PC-9 (cell line): ENCODE results near the gene ARHGAP44. TPM values are rescaled to one million over a fixed set of nuclear protein-coding genes. Genes with fewer than 3 reads are reported as not detected.

Experiments used
- BruUV-seq: library from RNA; stranded (reverse); fragments of 400-500 nt; replicated peaks from 2 replicates; lab custom pipeline; 2021; lab: Mats Ljungman, UMichigan
- CTCF ChIA-PET: fragments of 300-600 bp; sonication (Branson Sonifier 250); formaldehyde crosslinking; loops from one replicate; lab custom pipeline; 2022; ENCODE audit warnings: antibody characterized with exemption; lab: Charles Lee
- POLR2A ChIA-PET: fragments of 300-600 bp; sonication (Branson Sonifier 250); formaldehyde crosslinking; loops from one replicate; lab custom pipeline; 2022; ENCODE audit warnings: antibody characterized with exemption; ENCODE audit not compliant: unreplicated experiment; lab: Charles Lee
- DNase-seq, 2 experiments: peaks; one replicate each; pipeline versions ENCODE4 v3.0.0 to v3.0.0-alpha.2; 2015 to 2022; ENCODE audit warnings: mixed read lengths in 1 of 2
- H2AFZ ChIP-seq: fragments of 200-600 bp; sonication (generic); 2 replicates; pipeline ENCODE4 v1.8.1; 2017; ENCODE audit warnings: antibody characterized with exemption
- H3F3A ChIP-seq: fragments of 200-600 bp; sonication (generic); 2 replicates; pipeline ENCODE4 v1.8.1; 2017; ENCODE audit warnings: antibody characterized with exemption, mild to moderate bottlenecking, low read depth; ENCODE audit not compliant: insufficient read depth
- H3K27ac ChIP-seq: fragments of 200-600 bp; sonication (generic); 2 replicates; pipeline ENCODE4 v1.6.1; 2016; ENCODE audit warnings: mixed run types
- H3K27me3 ChIP-seq: fragments of 200-600 bp; sonication (generic); 2 replicates; pipeline ENCODE4 v1.6.1; 2016; ENCODE audit warnings: low read depth, mixed run types; ENCODE audit not compliant: insufficient read depth
- H3K36me3 ChIP-seq: fragments of 200-600 bp; sonication (generic); 2 replicates; pipeline ENCODE4 v1.6.1; 2016; ENCODE audit warnings: low read depth, mixed run types
- H3K4me1 ChIP-seq: fragments of 200-600 bp; sonication (generic); replicated peaks from 2 replicates; pipeline ENCODE4 v1.6.1; 2016; ENCODE audit warnings: mixed run types; ENCODE audit not compliant: insufficient read depth
- H3K4me2 ChIP-seq: fragments of 200-600 bp; sonication (generic); 2 replicates; pipeline ENCODE4 v1.6.1; 2017; ENCODE audit warnings: mixed run types
- H3K4me3 ChIP-seq: fragments of 200-600 bp; sonication (generic); 2 replicates; pipeline ENCODE4 v1.6.1; 2016; ENCODE audit warnings: mixed run types
- H3K79me2 ChIP-seq: fragments of 200-600 bp; sonication (generic); 2 replicates; pipeline ENCODE4 v1.6.1; 2017; ENCODE audit warnings: low read depth, mixed run types
- H3K9me2 ChIP-seq: fragments of 200-600 bp; sonication (generic); 2 replicates; pipeline ENCODE4 v1.8.1; 2017; ENCODE audit warnings: mild to moderate bottlenecking; ENCODE audit not compliant: insufficient read depth
- H3K9me3 ChIP-seq: fragments of 200-600 bp; sonication (generic); 2 replicates; pipeline ENCODE4 v1.8.1; 2016; ENCODE audit warnings: low read depth; ENCODE audit not compliant: insufficient read depth
- H4K20me1 ChIP-seq: fragments of 200-600 bp; sonication (generic); 2 replicates; pipeline ENCODE4 v1.8.1; 2017; ENCODE audit not compliant: insufficient read depth
- CTCF ChIP-seq: fragments of 200-600 bp; sonication (generic); conservative IDR thresholded peaks from 2 replicates; pipeline ENCODE4 v1.6.1; 2017; ENCODE audit warnings: mixed run types, antibody characterized with exemption, mild to moderate bottlenecking, moderate library complexity
- EZH2 ChIP-seq: fragments of 200-600 bp; sonication (generic); IDR thresholded peaks from 2 replicates; pipeline ENCODE4 v1.8.0; 2017; ENCODE audit warnings: antibody characterized with exemption, low read depth
- intact Hi-C: fragments of 100-400 bp; cut with micrococcal nuclease; formaldehyde crosslinking; loops from one replicate; pipeline ENCODE4 v1.10.0; 2022; ENCODE audit not compliant: unreplicated experiment
- total RNA-seq: library from RNA; stranded (reverse); gene quantifications from 2 replicates; pipeline ENCODE4 v1.2.3, GENCODE V29; 2021

The ARHGAP44 gene
- total RNA-seq, 1 experiment from 2014 or later, result not detected

DNA sequence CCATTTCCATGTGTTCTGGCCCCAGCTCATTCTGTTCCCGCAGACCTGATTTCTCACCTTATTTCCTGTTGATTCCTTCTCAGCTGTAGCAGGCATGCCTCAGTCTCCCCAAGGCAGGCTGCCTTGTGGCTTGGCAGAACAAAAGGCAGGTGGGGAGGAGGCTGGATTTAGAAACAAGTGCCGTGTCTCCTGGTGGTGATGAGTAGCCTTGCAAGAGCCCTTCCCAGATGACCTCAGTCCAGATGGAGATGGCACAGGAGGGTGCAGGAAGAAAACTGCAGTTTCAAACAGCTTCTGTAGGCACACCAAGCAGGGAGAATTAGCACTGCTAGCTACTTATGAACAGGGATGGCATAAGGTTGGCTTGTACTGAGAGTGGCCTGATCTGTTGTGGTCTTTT lies 64.6 kb downstream of the ARHGAP44 start:
- Histone ChIP-seq H3K27ac (no peak overlapping the region), H3K4me1 (no peaks in the 10 kb centered on the region), H3K4me2 (no peak overlapping the region), H3K27me3 (peaks cover 10% of the 10 kb centered on the region; the same call in 1 of the 2 replicates), H3K79me2 (no peaks in the 10 kb centered on the region), H3K4me3 (no peak overlapping the region), H2AFZ (no peak overlapping the region), H4K20me1 (no peaks in the 10 kb centered on the region), H3K9me2 (no peaks in the 10 kb centered on the region), H3K9me3 (no peaks in the 10 kb centered on the region), H3F3A (no peaks in the 10 kb centered on the region), H3K36me3 (no peaks in the 10 kb centered on the region)
- TF ChIP-seq EZH2 (no peak), CTCF (no peak)
- ChIA-PET POLR2A (no interaction called here), CTCF (no interaction called here)
- no peak for DNase-seq
- intact Hi-C loops, result no loop called here
- BruUV-seq, result no TSS peak

- TF ChIP-seq EZH2 (no peak), CTCF (no peak)
- Histone ChIP-seq H3F3A (no peaks in the 10 kb centered on the region), H3K4me3 (no peak overlapping the region), H3K9me2 (no peaks in the 10 kb centered on the region), H3K36me3 (no peaks in the 10 kb centered on the region), H3K9me3 (no peaks in the 10 kb centered on the region), H4K20me1 (no peaks in the 10 kb centered on the region), H3K4me1 (no peaks in the 10 kb centered on the region), H3K4me2 (no peak overlapping the region), H3K27me3 (0 out of 2 replicates have a peak, but pooled peaks cover 3% of the 10 kb centered on the region), H2AFZ (no peak overlapping the region), H3K27ac (no peak overlapping the region), H3K79me2 (no peaks in the 10 kb centered on the region)
- intact Hi-C loops, result no loop called here
- POLR2A ChIA-PET, result no interaction called here
- BruUV-seq, result no TSS peak
- no peak for DNase-seq
- CTCF ChIA-PET, result no interaction called here
Observed at GRCh38 chr17:12856416-12856815, 67.1 kb downstream of the ARHGAP44 start.

GRCh38 chr17:12857592-12857991 lies 68.3 kb downstream of the ARHGAP44 start:
- H3K4me3 ChIP-seq, result no peak overlapping the region
- H4K20me1 ChIP-seq, result no peaks in the 10 kb centered on the region
- intact Hi-C loops, result no loop called here
- no peaks in the 10 kb centered on the region for H3F3A ChIP-seq
- ChIA-PET CTCF (no interaction called here), POLR2A (no interaction called here)
- BruUV-seq, result no TSS peak
- no peak for DNase-seq
- H3K27me3 ChIP-seq, result 0 out of 2 replicates have a peak, but pooled peaks cover 1% of the 10 kb centered on the region
- H3K9me2 ChIP-seq, result no peaks in the 10 kb centered on the region
- no peaks in the 10 kb centered on the region for H3K36me3 ChIP-seq
- no peaks in the 10 kb centered on the region for H3K9me3 ChIP-seq
- H2AFZ ChIP-seq, result no peak overlapping the region
- no peaks in the 10 kb centered on the region for H3K79me2 ChIP-seq
- no peaks in the 10 kb centered on the region for H3K4me1 ChIP-seq
- no peak overlapping the region for H3K4me2 ChIP-seq
- TF ChIP-seq EZH2 (no peak), CTCF (no peak)
- no peak overlapping the region for H3K27ac ChIP-seq
